ENCODE data around the gene MYLK3.
"Not testable (repeated sequence)": the region's sequence is repeated elsewhere in the genome, so short reads cannot be mapped to it uniquely, and the experiment has no call there.

DNA sequence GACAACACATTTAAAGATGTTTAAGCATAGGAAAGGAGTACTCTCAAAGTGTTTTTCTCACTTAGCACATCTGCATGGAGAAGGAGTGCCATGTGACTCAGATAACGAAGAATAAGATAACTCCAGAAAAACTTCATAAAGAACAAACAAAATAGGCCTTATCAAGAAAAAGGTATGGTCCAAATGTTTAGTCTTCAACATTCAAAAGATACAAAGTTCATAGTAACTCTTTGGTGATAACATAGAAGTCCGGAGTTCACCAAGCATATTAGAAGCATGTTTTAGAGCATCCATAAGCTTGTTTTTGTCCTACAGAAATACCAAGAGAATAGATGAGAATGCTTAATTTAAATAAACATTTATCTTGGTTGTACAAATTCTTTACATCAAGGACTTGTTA lies 66.3 kb downstream of the MYLK3 start:
- TF ChIP-seq, protein P1, sequence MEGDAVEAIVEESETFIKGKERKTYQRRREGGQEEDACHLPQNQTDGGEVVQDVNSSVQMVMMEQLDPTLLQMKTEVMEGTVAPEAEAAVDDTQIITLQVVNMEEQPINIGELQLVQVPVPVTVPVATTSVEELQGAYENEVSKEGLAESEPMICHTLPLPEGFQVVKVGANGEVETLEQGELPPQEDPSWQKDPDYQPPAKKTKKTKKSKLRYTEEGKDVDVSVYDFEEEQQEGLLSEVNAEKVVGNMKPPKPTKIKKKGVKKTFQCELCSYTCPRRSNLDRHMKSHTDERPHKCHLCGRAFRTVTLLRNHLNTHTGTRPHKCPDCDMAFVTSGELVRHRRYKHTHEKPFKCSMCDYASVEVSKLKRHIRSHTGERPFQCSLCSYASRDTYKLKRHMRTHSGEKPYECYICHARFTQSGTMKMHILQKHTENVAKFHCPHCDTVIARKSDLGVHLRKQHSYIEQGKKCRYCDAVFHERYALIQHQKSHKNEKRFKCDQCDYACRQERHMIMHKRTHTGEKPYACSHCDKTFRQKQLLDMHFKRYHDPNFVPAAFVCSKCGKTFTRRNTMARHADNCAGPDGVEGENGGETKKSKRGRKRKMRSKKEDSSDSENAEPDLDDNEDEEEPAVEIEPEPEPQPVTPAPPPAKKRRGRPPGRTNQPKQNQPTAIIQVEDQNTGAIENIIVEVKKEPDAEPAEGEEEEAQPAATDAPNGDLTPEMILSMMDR (IDR thresholded peaks at IDR 0.05), result not testable (repeated sequence)
- TF ChIP-seq EP300 (IDR thresholded peaks at IDR 0.05), result not testable (repeated sequence)
